ENCODE data around the gene CD80.

Gene CD80

DNA sequence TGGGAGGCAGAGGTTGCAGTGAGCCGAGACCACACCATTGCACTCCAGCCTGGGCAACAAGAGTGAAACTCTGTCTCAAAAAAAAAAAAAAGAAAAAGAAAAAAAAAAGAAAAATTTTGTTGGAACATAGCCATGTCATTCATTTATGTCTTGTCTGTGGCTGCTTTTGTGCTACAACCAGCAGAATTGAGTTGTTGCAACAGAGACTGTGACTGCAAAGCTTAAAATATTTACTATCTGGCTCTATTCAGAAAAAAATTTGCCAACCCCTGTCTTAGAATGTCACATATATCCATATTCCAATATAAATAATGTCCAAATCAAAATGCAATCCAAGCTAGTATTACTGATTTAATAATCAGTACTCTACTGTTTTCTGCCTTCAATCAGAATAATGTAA is 25.1 kb downstream of the CD80 start:
- no peak overlapping the region for H3K4me2 ChIP-seq (ENCODE audit: low read length)
- H3F3A ChIP-seq (ENCODE audit: control insufficient read depth, insufficient read depth): no peaks in the 10 kb centered on the region
- H3K9me3 ChIP-seq (ENCODE audit: control insufficient read depth, insufficient read depth, low read length): no peaks in the 10 kb centered on the region
- H4K20me1 ChIP-seq (ENCODE audit: control insufficient read depth, insufficient read depth, low read depth, low read length): no peaks in the 10 kb centered on the region
- H3K27me3 ChIP-seq (ENCODE audit: control insufficient read depth, low read length): no peaks in the 10 kb centered on the region
- H3K27ac ChIP-seq (ENCODE audit: low read depth, low read length): no peak overlapping the region
- H3K4me1 ChIP-seq (ENCODE audit: control insufficient read depth, low read length): peaks cover 21% of the 10 kb centered on the region
- peaks cover 9% of the 10 kb centered on the region; the same call in 1 of the 2 replicates for H3K36me3 ChIP-seq (ENCODE audit: control insufficient read depth, low read length)
- no peak for TF ChIP-seq EZH2phosphoT487 (IDR thresholded peaks at IDR 0.05; ENCODE audit: borderline replicate concordance, low read length)
- no peak overlapping the region for H3K4me3 ChIP-seq (ENCODE audit: low read length)
- H3K9me2 ChIP-seq (replicated peaks; ENCODE audit: control insufficient read depth, low read length): no peaks in the 10 kb centered on the region
- H3K79me2 ChIP-seq (ENCODE audit: control insufficient read depth, low read length): no peaks in the 10 kb centered on the region

- H3K4me2 ChIP-seq (ENCODE audit: low read length): no peak overlapping the region
- no peaks in the 10 kb centered on the region for H3K9me3 ChIP-seq (ENCODE audit: control insufficient read depth, insufficient read depth, low read length)
- H3K9me2 ChIP-seq (replicated peaks; ENCODE audit: control insufficient read depth, low read length): no peaks in the 10 kb centered on the region
- H3F3A ChIP-seq (ENCODE audit: control insufficient read depth, insufficient read depth): no peaks in the 10 kb centered on the region
- no peak overlapping the region for H3K27ac ChIP-seq (ENCODE audit: low read depth, low read length)
- peaks cover 26% of the 10 kb centered on the region for H3K36me3 ChIP-seq (ENCODE audit: control insufficient read depth, low read length)
- H4K20me1 ChIP-seq (ENCODE audit: control insufficient read depth, insufficient read depth, low read depth, low read length): no peaks in the 10 kb centered on the region
- H3K4me1 ChIP-seq (ENCODE audit: control insufficient read depth, low read length): no peaks in the 10 kb centered on the region
- no peak overlapping the region for H3K4me3 ChIP-seq (ENCODE audit: low read length)
- TF ChIP-seq CTCF (IDR thresholded peaks at IDR 0.05; ENCODE audit: low read depth, low read length, poor library complexity, severe bottlenecking) (no peak), EZH2phosphoT487 (IDR thresholded peaks at IDR 0.05; ENCODE audit: borderline replicate concordance, low read length) (no peak)
- H3K27me3 ChIP-seq (ENCODE audit: control insufficient read depth, low read length): no peaks in the 10 kb centered on the region
- H3K79me2 ChIP-seq (ENCODE audit: control insufficient read depth, low read length): no peaks in the 10 kb centered on the region
Measured at GRCh38 chr3:119531151-119531550, 28.3 kb downstream of the CD80 start.

GRCh38 chr3:119530456-119530855 is 29.0 kb downstream of the CD80 start:
- Histone ChIP-seq H3K79me2 (ENCODE audit: control insufficient read depth, low read length) (no peaks in the 10 kb centered on the region), H3K27me3 (ENCODE audit: control insufficient read depth, low read length) (no peaks in the 10 kb centered on the region), H3K4me3 (ENCODE audit: low read length) (no peak overlapping the region), H3K36me3 (ENCODE audit: control insufficient read depth, low read length) (peaks cover 30% of the 10 kb centered on the region), H3K9me2 (replicated peaks; ENCODE audit: control insufficient read depth, low read length) (no peaks in the 10 kb centered on the region), H3K4me2 (ENCODE audit: low read length) (no peak overlapping the region), H3K27ac (ENCODE audit: low read depth, low read length) (no peak overlapping the region), H4K20me1 (ENCODE audit: control insufficient read depth, insufficient read depth, low read depth, low read length) (no peaks in the 10 kb centered on the region), H3K9me3 (ENCODE audit: control insufficient read depth, insufficient read depth, low read length) (no peaks in the 10 kb centered on the region), H3F3A (ENCODE audit: control insufficient read depth, insufficient read depth) (no peaks in the 10 kb centered on the region), H3K4me1 (ENCODE audit: control insufficient read depth, low read length) (no peaks in the 10 kb centered on the region)
- no peak for TF ChIP-seq CTCF (IDR thresholded peaks at IDR 0.05; ENCODE audit: low read depth, low read length, poor library complexity, severe bottlenecking)

DNA sequence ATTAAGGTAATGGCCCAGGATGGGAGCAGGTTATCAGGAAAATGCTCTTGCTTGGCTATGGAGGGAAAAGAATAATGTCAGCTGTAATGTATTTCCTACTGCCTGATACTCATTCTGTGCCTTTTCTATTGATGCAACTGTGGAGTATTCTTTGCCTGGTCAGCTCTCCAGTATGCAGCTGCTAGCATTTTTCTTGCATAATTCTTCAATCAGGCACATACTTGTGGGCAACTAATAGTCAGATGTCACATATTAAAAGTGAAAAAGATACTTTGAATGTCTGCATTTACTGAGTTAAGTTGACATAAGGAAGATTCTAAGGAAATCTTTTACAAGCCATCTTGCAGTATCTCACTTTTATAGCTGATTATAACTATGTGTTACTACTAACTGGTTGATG is 29.5 kb downstream of the CD80 start:
- Histone ChIP-seq H4K20me1 (ENCODE audit: control insufficient read depth, insufficient read depth, low read depth, low read length) (no peaks in the 10 kb centered on the region), H3K4me1 (ENCODE audit: control insufficient read depth, low read length) (no peaks in the 10 kb centered on the region), H3K27me3 (ENCODE audit: control insufficient read depth, low read length) (no peaks in the 10 kb centered on the region), H3K9me2 (replicated peaks; ENCODE audit: control insufficient read depth, low read length) (no peaks in the 10 kb centered on the region), H3K79me2 (ENCODE audit: control insufficient read depth, low read length) (no peaks in the 10 kb centered on the region), H3K4me3 (ENCODE audit: low read length) (no peak overlapping the region), H3F3A (ENCODE audit: control insufficient read depth, insufficient read depth) (no peaks in the 10 kb centered on the region), H3K9me3 (ENCODE audit: control insufficient read depth, insufficient read depth, low read length) (no peaks in the 10 kb centered on the region), H3K36me3 (ENCODE audit: control insufficient read depth, low read length) (peaks cover 36% of the 10 kb centered on the region), H3K27ac (ENCODE audit: low read depth, low read length) (no peak overlapping the region), H3K4me2 (ENCODE audit: low read length) (no peak overlapping the region)
- TF ChIP-seq CTCF (IDR thresholded peaks at IDR 0.05; ENCODE audit: low read depth, low read length, poor library complexity, severe bottlenecking) (no peak), EZH2phosphoT487 (IDR thresholded peaks at IDR 0.05; ENCODE audit: borderline replicate concordance, low read length) (no peak)

All from DOHH2 (cell line).